Heart left ventricle (tissue), 16 donors: ENCODE data around the gene TMEM163. TPM values are rescaled to one million over a fixed set of nuclear protein-coding genes. Genes with fewer than 3 reads are reported as not detected.

ENCODE experiments used
- ATAC-seq, 4 donors: fragments of 200-7000 bp; cut with Tn5 transposase; one replicate each; pipeline ENCODE4 v1.9.1; 2020 to 2022; ENCODE audit warnings: moderate library complexity in 4 of 4, mild to moderate bottlenecking in 3 of 4, moderate number of reproducible peaks in 1 of 4
- DNase-seq, 5 donors: peaks; one replicate each; pipeline ENCODE4 v3.0.0-alpha.2; 2020
- H3K27ac ChIP-seq, 12 donors: fragments of 200-600 bp; sonication (generic) in 4 of 12; one replicate each; pipeline versions ENCODE4 v1.5.0 to v1.8.0; 2016 to 2022; ENCODE audit warnings: mild to moderate bottlenecking in 2 of 12
- H3K27me3 ChIP-seq, 9 donors: fragments of 200-600 bp; sonication (generic) in 2 of 9; one replicate each; pipeline versions ENCODE4 v1.5.1 to v1.8.0; 2016 to 2022; ENCODE audit warnings: mild to moderate bottlenecking in 3 of 9
- H3K36me3 ChIP-seq, 9 donors: fragments of 200-600 bp; sonication (generic) in 2 of 9; one replicate each; pipeline versions ENCODE4 v1.5.0 to v1.8.0; 2018 to 2022; ENCODE audit warnings: mild to moderate bottlenecking in 2 of 9
- H3K4me1 ChIP-seq, 12 donors: fragments of 200-600 bp; sonication (generic) in 4 of 12; one replicate each; pipeline versions ENCODE4 v1.5.0 to v1.8.0; 2016 to 2022; ENCODE audit warnings: mild to moderate bottlenecking in 3 of 12
- H3K4me3 ChIP-seq, 12 donors: fragments of 200-600 bp; sonication (generic) in 4 of 12; one replicate each; pipeline versions ENCODE4 v1.5.0 to v1.8.0; 2017 to 2022; ENCODE audit warnings: mild to moderate bottlenecking in 9 of 12, moderate library complexity in 4 of 12
- H3K9me3 ChIP-seq, 12 donors: fragments of 200-600 bp; sonication (generic) in 4 of 12; one replicate each; pipeline versions ENCODE4 v1.5.0 to v1.8.0; 2016 to 2022; ENCODE audit warnings: mild to moderate bottlenecking in 1 of 12
- POLR2A ChIP-seq, 2 donors: fragments of 450-650 bp; IDR thresholded peaks; one replicate each; pipeline ENCODE4 v1.6.1; 2017; ENCODE audit warnings: antibody characterized with exemption in 2 of 2, mild to moderate bottlenecking in 2 of 2, moderate library complexity in 2 of 2
- WGBS, 4 donors: extraction: QIAGEN DNeasy Blood & Tissue Kit in 2 of 4; methylation state at CpG; one replicate each; pipeline versions ENCODE4 v1.1.5 to v1.1.7; 2013 to 2018; 5-methylcytosine and 5-hydroxymethylcytosine counted together
- intact Hi-C, 10 donors: fragments of 100-400 bp; cut with DNase I; formaldehyde crosslinking; loops; one replicate each; pipeline versions ENCODE4 v1.11.1 to v1.14.2; 2022
- polyA plus RNA-seq, 2 donors: library from polyadenylated mRNA; stranded (reverse); fragments of 200-250 nt; gene quantifications; one replicate each; pipeline ENCODE4 v1.2.3, GENCODE V29; 2013
- total RNA-seq, 9 donors: library from RNA; depleted of rRNA in 2 of 9; stranded (reverse); fragments of >200 nt in 2 of 9; fragmentation: NEBNext Ultra II Directional in 3 of 9; extraction: Animal tissue kit (Norgen Biotek cat#: 25700) in 3 of 9; gene quantifications; one replicate each; pipeline versions ENCODE4 v1.1.0 to v1.2.4, GENCODE V29; 2016 to 2023
- TF ChIP-seq, protein P1 (sequence below), 12 donors: fragments of 200-600 bp; sonication (generic) in 4 of 12; IDR thresholded peaks; one replicate each; pipeline versions ENCODE4 v1.5.0 to v1.8.0; 2018 to 2022; ENCODE audit warnings: antibody characterized with exemption in 12 of 12, mild to moderate bottlenecking in 5 of 12
- donor health status: ischemic (EF 13 %, LVEDD 7.1; RV severe dilation, severe dysfunction).
- donor health status: healthy with polysubstance abuse.
- donor health status: DM: no; HTN: yes; CAD: no.
- donor health status: DM: no; HTN: no; CAD: no.
- donor health status: ischemic (EF 25% LVEDD 6.9; RV normal size, moderate dysfunction).
- donor health status: ischemic (EF 25% LVEDD 5.7; RV mildly dilated, moderate dysfunction).
- donor health status: healthy.
- donor health status: DM: yes; HTN: yes; CAD: no.
- donor health status: ischemic (EF 35%, LVEDD 5.7; RV mildly dilated, moderate dysfunction).
- donor health status: nonischemic (EF 11% LVEDD 7.7; RV severe dilation, severe dysfunction).
- donor health status: DM: yes; HTN: yes; CAD: no.
- donor health status: PGD.
- donor health status: ischemic (EF 29% LVEDD 5.4; RV normal size, mild dysfunction).
- donor health status: nonischemic (EF 23%, LVEDD 6.1; RV moderate dilation, normal function).

TMEM163 gene
- total and polyA plus RNA-seq, 11 donors = 0.14 to 1.4 (median 0.47) TPM

DNA sequence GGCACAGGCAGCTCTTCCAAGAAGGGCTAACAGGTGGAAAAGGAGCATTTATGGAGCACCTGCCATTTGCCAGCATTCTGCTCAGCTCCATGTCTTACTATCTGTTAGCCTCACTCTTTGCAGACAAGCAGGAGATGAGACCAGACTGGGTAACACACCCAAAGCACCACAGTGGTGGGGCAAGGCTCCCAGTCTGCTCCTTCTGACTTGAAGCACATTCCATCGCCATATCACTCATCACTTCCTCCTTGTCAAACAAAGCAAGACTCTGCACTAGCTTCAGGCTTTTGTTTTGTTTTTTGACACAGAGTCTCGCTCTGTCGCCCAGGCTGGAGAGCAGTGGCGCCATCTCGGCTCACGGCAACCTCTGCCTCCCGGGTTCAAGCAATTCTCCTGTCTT is 282.1 kb downstream of the TMEM163 start:
- Histone ChIP-seq H3K4me1 (peaks cover 0 to 8% (median 0%) of the 10 kb centered on the region in 12 donors), H3K27me3 (no peaks in the 10 kb centered on the region), H3K4me3 (no peak overlapping the region), H3K27ac (no peak overlapping the region), H3K36me3 (peaks cover 0 to 76% (median 61%) of the 10 kb centered on the region in 9 donors), H3K9me3 (no peaks in the 10 kb centered on the region)
- ATAC-seq (no peak), DNase-seq (no peak)
- 95 to 96% (median 95%) methylated on average over 7 of the region's 7 CpGs for WGBS, 4 donors
- intact Hi-C loops = no loop called here
- TF ChIP-seq, protein P1, sequence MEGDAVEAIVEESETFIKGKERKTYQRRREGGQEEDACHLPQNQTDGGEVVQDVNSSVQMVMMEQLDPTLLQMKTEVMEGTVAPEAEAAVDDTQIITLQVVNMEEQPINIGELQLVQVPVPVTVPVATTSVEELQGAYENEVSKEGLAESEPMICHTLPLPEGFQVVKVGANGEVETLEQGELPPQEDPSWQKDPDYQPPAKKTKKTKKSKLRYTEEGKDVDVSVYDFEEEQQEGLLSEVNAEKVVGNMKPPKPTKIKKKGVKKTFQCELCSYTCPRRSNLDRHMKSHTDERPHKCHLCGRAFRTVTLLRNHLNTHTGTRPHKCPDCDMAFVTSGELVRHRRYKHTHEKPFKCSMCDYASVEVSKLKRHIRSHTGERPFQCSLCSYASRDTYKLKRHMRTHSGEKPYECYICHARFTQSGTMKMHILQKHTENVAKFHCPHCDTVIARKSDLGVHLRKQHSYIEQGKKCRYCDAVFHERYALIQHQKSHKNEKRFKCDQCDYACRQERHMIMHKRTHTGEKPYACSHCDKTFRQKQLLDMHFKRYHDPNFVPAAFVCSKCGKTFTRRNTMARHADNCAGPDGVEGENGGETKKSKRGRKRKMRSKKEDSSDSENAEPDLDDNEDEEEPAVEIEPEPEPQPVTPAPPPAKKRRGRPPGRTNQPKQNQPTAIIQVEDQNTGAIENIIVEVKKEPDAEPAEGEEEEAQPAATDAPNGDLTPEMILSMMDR (IDR thresholded peaks at IDR 0.05) = no peak
- no peak for TF ChIP-seq POLR2A (IDR thresholded peaks at IDR 0.05)

DNA sequence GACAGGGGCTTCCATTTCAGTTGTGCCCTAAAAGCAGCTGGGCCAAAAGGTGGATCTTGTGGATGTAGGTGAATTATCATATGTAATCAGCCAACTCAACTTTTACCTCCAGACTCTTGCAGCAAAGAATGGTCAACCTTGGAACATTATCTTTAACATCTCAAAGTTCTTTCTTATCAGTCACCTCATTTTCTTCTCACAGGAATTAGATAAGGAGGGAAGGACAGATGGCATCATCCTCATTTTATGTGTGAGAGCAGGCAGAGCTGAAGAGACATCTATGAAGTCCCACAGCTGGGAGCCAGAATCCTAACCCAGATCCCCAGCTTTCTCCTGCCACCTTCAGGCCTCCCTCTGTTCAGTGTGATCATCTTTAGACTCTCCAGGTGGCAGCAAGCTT is 282.9 kb downstream of the TMEM163 start:
- H3K27ac ChIP-seq = no peak overlapping the region
- H3K9me3 ChIP-seq = no peaks in the 10 kb centered on the region
- ATAC-seq (no peak), DNase-seq (no peak)
- peaks cover 0 to 1% (median 0%) of the 10 kb centered on the region in 12 donors for H3K4me1 ChIP-seq
- H3K27me3 ChIP-seq = no peaks in the 10 kb centered on the region
- TF ChIP-seq, protein P1 (IDR thresholded peaks at IDR 0.05) = no peak
- no peak for TF ChIP-seq POLR2A (IDR thresholded peaks at IDR 0.05)
- peaks cover 0 to 82% (median 65%) of the 10 kb centered on the region in 9 donors for H3K36me3 ChIP-seq
- H3K4me3 ChIP-seq = no peak overlapping the region
- intact Hi-C loops = no loop called here

DNA sequence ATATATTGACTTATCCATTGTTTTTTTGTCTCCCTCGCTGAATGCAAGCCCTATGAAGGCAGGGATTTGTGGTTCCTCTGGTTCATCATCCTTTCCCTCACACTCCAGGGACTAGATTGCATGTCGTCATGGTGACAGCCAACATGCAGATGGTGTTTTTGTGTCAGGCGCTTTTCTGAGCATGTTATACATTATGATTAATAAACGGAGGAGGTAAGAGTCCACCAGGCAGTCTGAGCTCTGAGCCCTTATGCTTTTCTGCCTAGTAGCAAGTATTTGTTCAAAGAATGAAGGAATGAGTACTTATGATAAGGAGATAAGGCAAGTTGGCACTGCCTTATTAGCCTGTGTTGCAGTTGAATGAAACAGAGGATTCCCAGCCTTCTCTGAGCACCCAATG is 283.3 kb downstream of the TMEM163 start:
- intact Hi-C loops = no loop called here
- H3K4me1 ChIP-seq = no peaks in the 10 kb centered on the region
- WGBS, 4 donors = 92 to 96% (median 95%) methylated on average over 4 of the region's 4 CpGs
- H3K36me3 ChIP-seq = peaks cover 0 to 84% (median 68%) of the 10 kb centered on the region in 9 donors
- ATAC-seq (no peak), DNase-seq (no peak)
- no peak for TF ChIP-seq POLR2A (IDR thresholded peaks at IDR 0.05)
- TF ChIP-seq, protein P1 (IDR thresholded peaks at IDR 0.05) = no peak
- H3K4me3 ChIP-seq = no peak overlapping the region
- no peaks in the 10 kb centered on the region for H3K27me3 ChIP-seq
- no peaks in the 10 kb centered on the region for H3K9me3 ChIP-seq
- no peak overlapping the region for H3K27ac ChIP-seq

DNA sequence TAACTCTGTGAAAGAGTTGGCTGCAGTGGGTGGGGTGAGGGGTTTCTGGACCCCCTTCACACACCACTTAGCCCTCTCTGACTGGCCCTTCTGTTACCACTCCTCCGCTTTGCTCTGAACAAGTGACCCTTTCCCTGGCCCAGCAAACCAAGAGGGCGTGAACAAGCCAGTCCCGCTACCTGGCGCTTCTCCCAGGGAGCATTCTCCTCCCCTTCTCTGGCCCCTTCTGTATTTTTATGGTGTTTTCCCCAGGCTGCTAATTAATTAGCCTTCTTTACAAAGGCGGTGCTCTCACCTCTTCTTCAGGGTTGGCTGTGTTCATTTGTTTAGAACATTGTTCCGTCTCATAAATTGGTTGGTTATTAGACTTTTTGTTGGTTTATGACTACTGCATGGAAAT is 284.8 kb downstream of the TMEM163 start:
- Histone ChIP-seq H3K4me3 (no peak overlapping the region), H3K36me3 (peaks cover 0 to 89% (median 72%) of the 10 kb centered on the region in 9 donors), H3K27ac (no peak overlapping the region), H3K27me3 (no peaks in the 10 kb centered on the region), H3K9me3 (no peaks in the 10 kb centered on the region), H3K4me1 (no peaks in the 10 kb centered on the region)
- DNase-seq (no peak), ATAC-seq (no peak)
- intact Hi-C loops = no loop called here
- 93 to 99% (median 97%) methylated on average over 6 of the region's 6 CpGs for WGBS, 4 donors
- TF ChIP-seq, protein P1 (IDR thresholded peaks at IDR 0.05) = no peak
- TF ChIP-seq POLR2A (IDR thresholded peaks at IDR 0.05) = no peak
